Fibroblast of lung (primary cell): ENCODE measurements around the gene NEGR1.

Experiments used
- CTCF ChIP-seq, 2 donors: IDR thresholded peaks in 1 of 2; conservative IDR thresholded peaks in 1 of 2; 1 replicate in 1 of 2; 2 replicates in 1 of 2; pipeline ENCODE4 v1.5.1; 2011 to 2012; ENCODE audit warnings: low read length in 2 of 2, control low read depth in 1 of 2, inconsistent platforms in 1 of 2, low read depth in 1 of 2, mild to moderate bottlenecking in 1 of 2
- EZH2 ChIP-seq: IDR thresholded peaks from 2 replicates; pipeline ENCODE4 v1.5.1; 2012; ENCODE audit warnings: low read length, control low read depth, mild to moderate bottlenecking; ENCODE audit errors: missing control alignments

GRCh38 chr1:72075425-72075824, 206.9 kb downstream of the NEGR1 start:
- TF ChIP-seq CTCF (conservative IDR thresholded peaks at IDR 0.05 in 1 of 2, IDR thresholded peaks at IDR 0.05 in 1 of 2; ENCODE audit: low read depth in 1 of 2, low read length in 2 of 2) (no peak), EZH2 (no peak)
